HG02840 (cell line): ENCODE measurements around the gene RUNX3.

Source experiments
- ATAC-seq: cut with Tn5 transposase; IDR thresholded peaks from one replicate; pipeline ENCODE4 v1.9.1; 2021; ENCODE audit warnings: mild to moderate bottlenecking, moderate library complexity, moderate number of reproducible peaks; ENCODE audit not compliant: unreplicated experiment, low FRiP score

Gene RUNX3

GRCh38 chr1:24849672-24850295 lies 80.3 kb downstream of the RUNX3 start:
- no peak for ATAC-seq
